Kidney (tissue), 14 donors: ENCODE measurements around the gene UVSSA. TPM values are rescaled to one million over a fixed set of nuclear protein-coding genes. Genes with fewer than 3 reads are reported as not detected.

Experiments
- DNase-seq, 5 donors: peaks; one replicate each; pipeline ENCODE4 v3.0.0-alpha.2; 2013 to 2020
- FAIRE-seq: peaks from 2 replicates; lab custom pipeline; 2012; peaks lifted over from hg19 to GRCh38; lab: Jason Lieb, UNC
- H3K27ac ChIP-seq, 2 donors: one replicate each; pipeline ENCODE4 v1.7.0; 2013; ENCODE audit warnings: low read depth in 2 of 2, low read length in 2 of 2, inconsistent platforms in 1 of 2
- H3K27me3 ChIP-seq: one replicate; pipeline ENCODE4 v1.7.1; 2013; ENCODE audit warnings: low read length, inconsistent platforms; ENCODE audit not compliant: control insufficient read depth, insufficient read depth
- H3K36me3 ChIP-seq, 3 donors: one replicate each; pipeline versions ENCODE4 v1.7.0 to v1.7.1; 2013; ENCODE audit warnings: low read length in 3 of 3, control low read depth in 1 of 3, inconsistent platforms in 1 of 3; ENCODE audit not compliant: insufficient read depth in 3 of 3, control insufficient read depth in 2 of 3
- H3K4me1 ChIP-seq, 3 donors: one replicate each; pipeline versions ENCODE4 v1.7.0 to v1.7.1; 2013; ENCODE audit warnings: low read length in 3 of 3, inconsistent platforms in 1 of 3, low read depth in 1 of 3; ENCODE audit not compliant: control insufficient read depth in 2 of 3, insufficient read depth in 2 of 3
- H3K4me3 ChIP-seq, 3 donors: one replicate each; pipeline versions ENCODE4 v1.7.0 to v1.8.1; 2013; ENCODE audit warnings: low read length in 3 of 3, control low read depth in 1 of 3, inconsistent platforms in 1 of 3
- H3K9ac ChIP-seq, 3 donors: one replicate each; pipeline versions ENCODE4 v1.7.0 to v1.7.1; 2013; ENCODE audit warnings: low read length in 3 of 3, control low read depth in 1 of 3, inconsistent platforms in 1 of 3
- H3K9me3 ChIP-seq, 3 donors: one replicate each; pipeline versions ENCODE4 v1.7.0 to v1.7.1; 2013; ENCODE audit warnings: low read length in 3 of 3, control low read depth in 1 of 3, inconsistent platforms in 1 of 3; ENCODE audit not compliant: control insufficient read depth in 2 of 3, insufficient read depth in 1 of 3
- CTCF ChIP-seq: IDR thresholded peaks from 3 replicates; pipeline ENCODE4 v1.5.1; 2012; ENCODE audit warnings: mild to moderate bottlenecking, moderate library complexity, borderline replicate concordance; ENCODE audit not compliant: insufficient read depth; ENCODE audit errors: extremely low read depth
- intact Hi-C: fragments of 100-400 bp; cut with DNase I; formaldehyde crosslinking; loops from one replicate; pipeline ENCODE4 v1.11.1; 2022
- polyA plus RNA-seq: library from polyadenylated mRNA; stranded (reverse); fragments of 350-450 nt; fragmentation: Illumina TruSeq; extraction: RNeasy Lipid Tissue Mini Kit (QIAGEN cat#74804); gene quantifications from one replicate; pipeline ENCODE4 v1.2.3, GENCODE V29; 2014; ENCODE audit warnings: low read depth, low replicate concordance; ENCODE audit not compliant: insufficient read depth
- total RNA-seq: library from RNA; stranded (reverse); fragmentation: NEBNext Ultra II Directional; extraction: Animal tissue kit (Norgen Biotek cat#: 25700); gene quantifications from one replicate; pipeline ENCODE4 v1.2.1, GENCODE V29; 2021
- donor health status: control.
- donor health status: control.
- donor health status: control.
- donor health status: control.
- donor health status: control.
- donor health status: DM: yes; HTN: yes; CAD: no.
- donor health status: Normal renal cell carcinoma (clear cell type).

UVSSA gene
- total and polyA plus RNA-seq, 2 donors from 2014 or later = 5.2 to 32.5 TPM

GRCh38 chr4:1400831-1401408, 53.9 kb downstream of the UVSSA start:
- Histone ChIP-seq H3K4me1 (peaks cover 0 to 4% (median 0%) of the 10 kb centered on the region in 3 donors), H3K27ac (no peak overlapping the region), H3K4me3 (no peak overlapping the region), H3K9ac (no peak overlapping the region), H3K36me3 (no peaks in the 10 kb centered on the region), H3K27me3 (peaks cover 13% of the 10 kb centered on the region), H3K9me3 (peaks cover 0 to 4% (median 0%) of the 10 kb centered on the region in 3 donors)
- no peak for TF ChIP-seq CTCF
- FAIRE-seq (no peak), DNase-seq (peak in 3 of 5 donors; percentile 8 to 55 (median 23))
- intact Hi-C loops = no loop called here

- DNase-seq = peak in 3 of 5 donors; percentile 8 to 52 (median 31)
- no peak for FAIRE-seq
- H3K36me3 ChIP-seq = no peaks in the 10 kb centered on the region
Observed at GRCh38 chr4:1401409-1402020, 54.5 kb downstream of the UVSSA start.

GRCh38 chr4:1402021-1402515, 55.1 kb downstream of the UVSSA start:
- intact Hi-C loops = no loop called here
- no peak overlapping the region for H3K4me3 ChIP-seq
- TF ChIP-seq CTCF = no peak
- H3K27ac ChIP-seq = no peak overlapping the region
- peaks cover 0 to 4% (median 0%) of the 10 kb centered on the region in 3 donors for H3K9me3 ChIP-seq
- no peak overlapping the region for H3K9ac ChIP-seq
- FAIRE-seq (no peak), DNase-seq (peak in 2 of 5 donors; percentile 15 to 56)
- H3K4me1 ChIP-seq = peaks cover 0 to 4% (median 0%) of the 10 kb centered on the region in 3 donors
- peaks cover 14% of the 10 kb centered on the region for H3K27me3 ChIP-seq
- H3K36me3 ChIP-seq = no peaks in the 10 kb centered on the region

More at GRCh38 chr4:1401409-1402020, 54.5 kb downstream of the UVSSA start:
- no peak for TF ChIP-seq CTCF
- Histone ChIP-seq H3K27me3 (peaks cover 13% of the 10 kb centered on the region), H3K27ac (no peak overlapping the region), H3K9ac (no peak overlapping the region), H3K4me3 (no peak overlapping the region), H3K9me3 (peaks cover 0 to 4% (median 0%) of the 10 kb centered on the region in 3 donors), H3K4me1 (peaks cover 0 to 4% (median 0%) of the 10 kb centered on the region in 3 donors)
- intact Hi-C loops = no loop called here
